Vagina (tissue), 2 donors: ENCODE measurements around the gene ERBB4. TPM values are rescaled to one million over a fixed set of nuclear protein-coding genes. Genes with fewer than 3 reads are reported as not detected.

ENCODE experiments used
- DNase-seq, 2 donors: peaks; one replicate each; pipeline ENCODE4 v3.0.0-alpha.2; 2017; ENCODE audit errors: extremely low spot score in 2 of 2
- H3K27ac ChIP-seq: fragments of 200-600 bp; sonication (generic); one replicate; pipeline ENCODE4 v1.5.1; 2019
- H3K27me3 ChIP-seq: fragments of 200-600 bp; sonication (generic); one replicate; pipeline ENCODE4 v1.5.1; 2019
- H3K36me3 ChIP-seq, 2 donors: fragments of 200-600 bp; sonication (generic); one replicate each; pipeline ENCODE4 v1.5.1; 2017 to 2019
- H3K4me1 ChIP-seq: fragments of 200-600 bp; sonication (generic); one replicate; pipeline ENCODE4 v1.5.1; 2019
- H3K4me3 ChIP-seq, 2 donors: fragments of 200-600 bp; sonication (generic); 1 replicate in 1 of 2; 2 replicates in 1 of 2; pipeline ENCODE4 v1.5.1; 2016 to 2019
- H3K9me3 ChIP-seq: fragments of 200-600 bp; sonication (generic); one replicate; pipeline ENCODE4 v1.5.1; 2019
- CTCF ChIP-seq, 3 experiments: fragments of 450-650 bp in 2 of 3; fragments of 200-600 bp in 1 of 3; sonication (generic) in 1 of 3; IDR thresholded peaks; one replicate each; pipeline ENCODE4 v1.5.1; 2017 to 2019; ENCODE audit warnings: antibody characterized with exemption in 3 of 3, mild to moderate bottlenecking in 2 of 3, moderate library complexity in 2 of 3
- POLR2A ChIP-seq, 2 donors: fragments of 450-650 bp; IDR thresholded peaks; one replicate each; pipeline ENCODE4 v1.6.1; 2017; ENCODE audit warnings: antibody characterized with exemption in 2 of 2, mild to moderate bottlenecking in 2 of 2, moderate library complexity in 2 of 2
- POLR2AphosphoS5 ChIP-seq, 2 donors: sonication (generic); formaldehyde crosslinking; IDR thresholded peaks; one replicate each; pipeline ENCODE4 v1.9.0; 2017; ENCODE audit warnings: antibody characterized with exemption in 2 of 2, mild to moderate bottlenecking in 2 of 2, low read depth in 1 of 2; ENCODE audit not compliant: insufficient read depth in 1 of 2
- intact Hi-C: fragments of 100-400 bp; cut with DNase I; formaldehyde crosslinking; loops from one replicate; pipeline ENCODE4 v1.15.1; 2023
- total RNA-seq: library from RNA; depleted of rRNA; stranded (reverse); fragments of >200 nt; gene quantifications from one replicate; pipeline ENCODE4 v1.2.3, GENCODE V29; 2016

Gene ERBB4
- total RNA-seq, 1 donor from 2014 or later: 0.25 TPM

GRCh38 chr2:212367431-212367830 lies 171.2 kb downstream of the ERBB4 start:
- H3K9me3 ChIP-seq: no peaks in the 10 kb centered on the region
- DNase-seq: no peak
- H3K4me1 ChIP-seq: no peaks in the 10 kb centered on the region
- intact Hi-C loops: no loop called here
- TF ChIP-seq POLR2AphosphoS5 (IDR thresholded peaks at IDR 0.05; ENCODE audit: insufficient read depth in 1 of 2, low read depth in 1 of 2): no peak
- no peak for TF ChIP-seq CTCF (IDR thresholded peaks at IDR 0.05)
- TF ChIP-seq POLR2A (IDR thresholded peaks at IDR 0.05): no peak
- H3K36me3 ChIP-seq: no peaks in the 10 kb centered on the region
- no peaks in the 10 kb centered on the region for H3K27me3 ChIP-seq
- no peak overlapping the region for H3K4me3 ChIP-seq
- H3K27ac ChIP-seq: no peak overlapping the region

GRCh38 chr2:212364112-212364985 lies 174.3 kb downstream of the ERBB4 start:
- DNase-seq: no peak
- intact Hi-C loops: no loop called here
- no peak overlapping the region for H3K4me3 ChIP-seq

GRCh38 chr2:212361174-212361756 lies 177.3 kb downstream of the ERBB4 start:
- Histone ChIP-seq H3K36me3 (no peaks in the 10 kb centered on the region), H3K27ac (no peak overlapping the region), H3K27me3 (no peaks in the 10 kb centered on the region), H3K4me1 (no peaks in the 10 kb centered on the region), H3K4me3 (no peak overlapping the region), H3K9me3 (no peaks in the 10 kb centered on the region)
- no peak for DNase-seq
- intact Hi-C loops: no loop called here
- TF ChIP-seq POLR2A (IDR thresholded peaks at IDR 0.05): no peak
- no peak for TF ChIP-seq POLR2AphosphoS5 (IDR thresholded peaks at IDR 0.05; ENCODE audit: insufficient read depth in 1 of 2, low read depth in 1 of 2)
- TF ChIP-seq CTCF (IDR thresholded peaks at IDR 0.05): no peak

More at GRCh38 chr2:212364112-212364985, 174.3 kb downstream of the ERBB4 start:
- Histone ChIP-seq H3K9me3 (no peaks in the 10 kb centered on the region), H3K27me3 (no peaks in the 10 kb centered on the region), H3K4me1 (no peaks in the 10 kb centered on the region), H3K36me3 (no peaks in the 10 kb centered on the region), H3K27ac (no peak overlapping the region)
- TF ChIP-seq CTCF (IDR thresholded peaks at IDR 0.05): no peak
- TF ChIP-seq POLR2AphosphoS5 (IDR thresholded peaks at IDR 0.05; ENCODE audit: insufficient read depth in 1 of 2, low read depth in 1 of 2): no peak
- TF ChIP-seq POLR2A (IDR thresholded peaks at IDR 0.05): no peak

GRCh38 chr2:212360068-212360460 lies 178.5 kb downstream of the ERBB4 start:
- Histone ChIP-seq H3K36me3 (no peaks in the 10 kb centered on the region), H3K27ac (no peak overlapping the region), H3K4me1 (no peaks in the 10 kb centered on the region), H3K9me3 (no peaks in the 10 kb centered on the region), H3K27me3 (no peaks in the 10 kb centered on the region), H3K4me3 (no peak overlapping the region)
- intact Hi-C loops: no loop called here
- DNase-seq: no peak
- TF ChIP-seq POLR2AphosphoS5 (IDR thresholded peaks at IDR 0.05; ENCODE audit: insufficient read depth in 1 of 2, low read depth in 1 of 2): no peak
- TF ChIP-seq POLR2A (IDR thresholded peaks at IDR 0.05): no peak
- TF ChIP-seq CTCF (IDR thresholded peaks at IDR 0.05): no peak
